WERI-Rb-1 (cell line): ENCODE results near the gene TSPAN15.

Source experiments
- DNase-seq: peaks from one replicate; pipeline ENCODE4 v3.0.0-alpha.2; 2020
- H3K27ac ChIP-seq: fragments of 250-450 bp; sonication (Bioruptor Pico); 2 replicates; pipeline ENCODE4 v1.5.1; 2020; ENCODE audit warnings: mild to moderate bottlenecking, moderate library complexity
- H3K27me3 ChIP-seq: fragments of 250-450 bp; sonication (Bioruptor Pico); 2 replicates; pipeline ENCODE4 v1.5.1; 2021; ENCODE audit warnings: mild to moderate bottlenecking, low read depth, moderate library complexity; ENCODE audit not compliant: insufficient read depth, severe bottlenecking
- H3K36me3 ChIP-seq: fragments of 250-450 bp; sonication (Bioruptor Pico); 2 replicates; pipeline ENCODE4 v1.5.1; 2020; ENCODE audit warnings: mild to moderate bottlenecking, moderate library complexity
- H3K4me3 ChIP-seq: 2 replicates; pipeline ENCODE4 v1.5.1; 2011; ENCODE audit warnings: low read depth, mild to moderate bottlenecking, control low read depth, low read length
- H3K9me3 ChIP-seq: fragments of 250-450 bp; sonication (Bioruptor Pico); 2 replicates; pipeline ENCODE4 v1.5.1; 2021; ENCODE audit warnings: mild to moderate bottlenecking, moderate library complexity; ENCODE audit not compliant: severe bottlenecking
- TF ChIP-seq, protein P1 (sequence below): IDR thresholded peaks from 2 replicates; pipeline ENCODE4 v1.5.1; 2011; ENCODE audit warnings: low read depth, mild to moderate bottlenecking, control low read depth, inconsistent platforms, low read length

TSPAN15 gene

DNA sequence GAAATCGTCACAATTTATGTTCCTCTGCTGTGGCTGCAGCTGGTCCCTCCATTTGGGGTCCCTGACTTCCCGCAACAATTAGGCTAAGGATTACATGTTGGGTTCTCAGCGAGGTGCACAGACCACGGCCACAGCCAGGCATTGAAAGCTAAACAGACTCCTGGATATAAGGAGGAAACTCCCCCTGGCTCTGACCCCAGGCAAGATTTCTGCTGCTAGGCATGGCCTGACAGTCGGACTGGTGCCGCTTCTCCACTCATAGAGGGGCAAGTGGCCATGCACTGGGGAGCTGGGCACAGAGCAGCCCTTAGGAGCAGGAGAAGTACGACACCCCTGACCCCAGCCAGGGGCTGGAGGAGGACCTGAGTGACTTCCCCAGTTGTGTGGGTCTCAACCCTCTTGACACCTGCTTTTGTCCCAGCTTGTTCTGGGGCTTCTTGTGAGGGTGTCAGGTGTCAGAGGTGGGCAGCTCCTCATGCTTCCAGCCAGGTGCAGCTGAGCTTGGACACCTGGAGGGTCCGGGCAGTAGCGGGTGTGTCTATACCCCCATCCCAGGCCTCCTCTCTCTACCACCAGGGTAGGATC is 38.3 kb downstream of the TSPAN15 start:
- Histone ChIP-seq H3K36me3 (no peaks in the 10 kb centered on the region), H3K27me3 (no peaks in the 10 kb centered on the region), H3K4me3 (no peak overlapping the region), H3K27ac (no peak overlapping the region), H3K9me3 (peaks cover 12% of the 10 kb centered on the region)
- DNase-seq, result no peak
- TF ChIP-seq, protein P1, sequence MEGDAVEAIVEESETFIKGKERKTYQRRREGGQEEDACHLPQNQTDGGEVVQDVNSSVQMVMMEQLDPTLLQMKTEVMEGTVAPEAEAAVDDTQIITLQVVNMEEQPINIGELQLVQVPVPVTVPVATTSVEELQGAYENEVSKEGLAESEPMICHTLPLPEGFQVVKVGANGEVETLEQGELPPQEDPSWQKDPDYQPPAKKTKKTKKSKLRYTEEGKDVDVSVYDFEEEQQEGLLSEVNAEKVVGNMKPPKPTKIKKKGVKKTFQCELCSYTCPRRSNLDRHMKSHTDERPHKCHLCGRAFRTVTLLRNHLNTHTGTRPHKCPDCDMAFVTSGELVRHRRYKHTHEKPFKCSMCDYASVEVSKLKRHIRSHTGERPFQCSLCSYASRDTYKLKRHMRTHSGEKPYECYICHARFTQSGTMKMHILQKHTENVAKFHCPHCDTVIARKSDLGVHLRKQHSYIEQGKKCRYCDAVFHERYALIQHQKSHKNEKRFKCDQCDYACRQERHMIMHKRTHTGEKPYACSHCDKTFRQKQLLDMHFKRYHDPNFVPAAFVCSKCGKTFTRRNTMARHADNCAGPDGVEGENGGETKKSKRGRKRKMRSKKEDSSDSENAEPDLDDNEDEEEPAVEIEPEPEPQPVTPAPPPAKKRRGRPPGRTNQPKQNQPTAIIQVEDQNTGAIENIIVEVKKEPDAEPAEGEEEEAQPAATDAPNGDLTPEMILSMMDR, result no peak

DNA sequence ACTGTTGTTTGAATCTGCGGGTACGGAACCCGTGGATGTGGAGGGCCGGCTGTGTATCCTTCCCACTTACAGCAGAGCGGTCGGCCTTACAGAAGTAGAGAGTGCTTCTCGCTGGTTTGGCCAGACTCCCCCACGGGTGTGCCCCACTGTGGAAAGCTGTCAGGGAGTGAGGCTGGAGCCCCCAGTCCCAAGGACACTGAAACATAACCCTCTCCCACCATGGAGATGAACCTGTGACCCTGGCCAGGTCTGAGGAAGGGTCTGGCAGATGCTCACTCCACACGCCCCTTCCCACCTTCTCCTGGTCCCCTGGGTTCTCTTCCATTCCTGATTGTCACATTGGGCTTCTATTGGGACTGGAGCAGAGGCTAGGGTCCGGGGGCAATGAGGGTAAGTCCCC is 39.6 kb downstream of the TSPAN15 start:
- DNase-seq, result no peak
- Histone ChIP-seq H3K36me3 (no peaks in the 10 kb centered on the region), H3K27me3 (no peaks in the 10 kb centered on the region), H3K9me3 (peaks cover 12% of the 10 kb centered on the region), H3K27ac (no peak overlapping the region), H3K4me3 (no peak overlapping the region)
- TF ChIP-seq, protein P1, result no peak

DNA sequence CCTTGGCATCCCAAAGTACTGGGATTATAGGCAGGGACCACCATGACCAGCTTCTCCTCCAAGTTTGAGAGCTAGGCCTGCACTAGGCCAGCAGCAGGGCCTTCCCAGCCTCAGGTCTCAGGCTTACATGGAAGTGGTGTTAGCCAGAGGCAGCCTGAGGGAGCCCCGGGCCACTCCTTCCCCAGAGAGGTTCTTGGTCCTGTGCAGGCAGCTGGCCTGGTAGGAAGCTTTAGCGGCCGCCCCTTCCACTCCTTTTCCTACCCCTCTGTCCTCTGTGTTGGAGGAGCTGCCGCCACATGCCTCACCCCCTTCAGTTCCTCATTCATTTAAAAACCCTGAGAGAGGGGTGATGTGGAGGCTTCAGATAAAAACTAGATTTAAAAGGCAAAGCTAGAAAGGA is 40.3 kb downstream of the TSPAN15 start:
- H3K27ac ChIP-seq, result peak overlapping the region; percentile 46
- DNase-seq, result no peak
- no peak overlapping the region for H3K4me3 ChIP-seq
- H3K9me3 ChIP-seq, result peaks cover 12% of the 10 kb centered on the region
- TF ChIP-seq, protein P1, result no peak
- no peaks in the 10 kb centered on the region for H3K27me3 ChIP-seq
- no peaks in the 10 kb centered on the region for H3K36me3 ChIP-seq

DNA sequence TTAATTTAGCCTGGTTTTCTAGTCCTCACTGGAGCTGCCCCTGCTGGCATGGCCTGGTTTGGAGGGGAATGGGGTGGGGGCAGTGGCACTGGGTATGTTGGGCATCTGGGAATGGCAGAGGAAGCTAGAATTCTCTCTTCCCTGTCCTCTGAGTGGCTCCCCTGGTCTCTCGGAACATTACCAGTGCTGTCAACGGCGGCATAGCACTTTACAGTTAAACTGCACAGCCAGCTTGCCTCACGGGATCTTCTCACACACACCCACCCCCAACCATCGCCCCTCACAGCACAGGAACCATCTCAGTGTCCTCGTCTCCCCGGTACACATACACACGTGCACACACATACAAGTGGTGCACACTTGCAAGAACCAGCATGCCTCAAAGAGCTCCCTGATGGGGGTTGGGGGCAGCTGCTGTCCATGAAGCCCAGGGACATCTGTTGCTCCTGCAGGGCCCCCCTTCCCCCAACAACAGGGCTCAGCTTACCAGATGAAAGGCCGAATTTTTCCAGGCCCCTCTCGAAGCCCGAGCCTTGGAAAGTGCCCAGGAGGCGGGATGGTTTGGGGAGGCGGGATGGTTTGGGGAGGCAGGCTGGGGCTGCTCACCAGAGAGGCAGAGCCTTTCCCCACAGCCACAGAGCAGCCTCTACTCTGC is 41.0 kb downstream of the TSPAN15 start:
- peak; percentile 87 for DNase-seq
- TF ChIP-seq, protein P1, result no peak
- no peak overlapping the region for H3K4me3 ChIP-seq

DNA sequence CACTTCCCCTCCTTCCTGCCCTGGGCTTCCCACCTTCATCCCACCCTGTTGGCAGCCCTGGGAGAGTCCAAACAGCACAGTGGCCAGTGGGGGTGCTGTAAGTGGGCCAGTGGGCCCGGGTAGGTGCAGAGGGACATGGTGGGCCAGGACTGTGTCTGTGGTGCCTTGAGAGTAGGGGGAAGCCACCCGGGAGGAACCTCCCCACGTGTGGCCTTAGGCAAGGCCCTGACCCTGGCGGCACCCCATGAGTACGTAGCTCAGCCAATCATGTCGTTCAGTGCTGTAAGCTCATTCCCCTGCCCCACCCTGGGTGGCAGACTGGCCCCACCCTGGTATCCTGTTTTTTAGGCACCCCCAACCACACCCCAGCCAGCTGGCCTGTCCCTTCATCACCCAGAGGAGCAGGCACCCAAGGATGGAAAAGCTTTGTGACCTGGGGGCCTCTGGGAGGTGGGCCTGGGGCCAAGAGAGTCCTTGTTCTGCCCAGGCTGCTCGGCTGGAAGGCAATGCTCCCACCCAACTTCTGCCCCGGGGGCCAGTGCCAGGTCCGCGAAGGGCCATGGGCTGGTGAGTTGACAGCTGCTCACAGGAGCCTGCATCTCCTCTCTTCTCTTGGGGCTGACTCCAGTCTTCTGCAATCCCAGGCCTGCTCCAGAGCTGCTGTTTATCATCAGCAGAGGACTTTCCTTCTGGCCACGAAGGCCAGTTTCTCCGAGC is 41.6 kb downstream of the TSPAN15 start:
- Histone ChIP-seq H3K27ac (peak overlapping the region; percentile 46), H3K36me3 (no peaks in the 10 kb centered on the region), H3K9me3 (peaks cover 12% of the 10 kb centered on the region), H3K4me3 (no peak overlapping the region), H3K27me3 (no peaks in the 10 kb centered on the region)
- TF ChIP-seq, protein P1, result no peak
- no peak for DNase-seq

More for the DNA sequence above, 41.0 kb downstream of the TSPAN15 start:
- Histone ChIP-seq H3K36me3 (no peaks in the 10 kb centered on the region), H3K27me3 (no peaks in the 10 kb centered on the region), H3K27ac (peak overlapping the region; percentile 46), H3K9me3 (peaks cover 12% of the 10 kb centered on the region)
